ENCODE data around the gene IGSF21. TPM values are rescaled to one million over a fixed set of nuclear protein-coding genes. Genes with fewer than 3 reads are reported as not detected.

The IGSF21 gene
- total RNA-seq, 1 donor from 2014 or later, result 3.2 TPM

GRCh38 chr1:18100491-18101063, 7.0 kb upstream of the IGSF21 start:
- Histone ChIP-seq H3K4me1 (no peaks in the 10 kb centered on the region), H3K4me3 (no peak overlapping the region), H3K27me3 (no peaks in the 10 kb centered on the region), H3K36me3 (no peaks in the 10 kb centered on the region), H3K9me3 (no peaks in the 10 kb centered on the region), H3K27ac (no peak overlapping the region)
- no peak for TF ChIP-seq POLR2A (IDR thresholded peaks at IDR 0.05)
- TF ChIP-seq POLR2AphosphoS5 (IDR thresholded peaks at IDR 0.05; ENCODE audit: insufficient read depth in 1 of 2, low read depth in 1 of 2), result no peak
- TF ChIP-seq CTCF (IDR thresholded peaks at IDR 0.05), result peak; percentile 32 to 52 (median 45)
- no peak for DNase-seq (ENCODE audit: extremely low spot score in 2 of 2)
- intact Hi-C loops (cut with DNase I), result no loop called here

- Histone ChIP-seq H3K36me3 (no peaks in the 10 kb centered on the region), H3K4me1 (no peaks in the 10 kb centered on the region), H3K4me3 (no peak overlapping the region), H3K9me3 (no peaks in the 10 kb centered on the region), H3K27me3 (no peaks in the 10 kb centered on the region), H3K27ac (no peak overlapping the region)
- DNase-seq (ENCODE audit: extremely low spot score in 2 of 2), result no peak
- TF ChIP-seq POLR2A (IDR thresholded peaks at IDR 0.05) (no peak), POLR2AphosphoS5 (IDR thresholded peaks at IDR 0.05; ENCODE audit: insufficient read depth in 1 of 2, low read depth in 1 of 2) (no peak), CTCF (IDR thresholded peaks at IDR 0.05) (no peak)
- intact Hi-C loops (cut with DNase I), result no loop called here
Measured at GRCh38 chr1:18101508-18101907, 6.1 kb upstream of the IGSF21 start.

- H3K4me1 ChIP-seq, result peaks cover 16% of the 10 kb centered on the region
- TF ChIP-seq CTCF (IDR thresholded peaks at IDR 0.05) (no peak), POLR2AphosphoS5 (IDR thresholded peaks at IDR 0.05; ENCODE audit: insufficient read depth in 1 of 2, low read depth in 1 of 2) (no peak), POLR2A (IDR thresholded peaks at IDR 0.05) (no peak)
- H3K9me3 ChIP-seq, result no peaks in the 10 kb centered on the region
- no peak overlapping the region for H3K4me3 ChIP-seq
- no peak for DNase-seq (ENCODE audit: extremely low spot score in 2 of 2)
- no peak overlapping the region for H3K27ac ChIP-seq
- no peaks in the 10 kb centered on the region for H3K36me3 ChIP-seq
- peaks cover under 1% of the 10 kb centered on the region for H3K27me3 ChIP-seq
- intact Hi-C loops (cut with DNase I), result no loop called here
Measured at GRCh38 chr1:18103788-18104421, 3.7 kb upstream of the IGSF21 start.

- H3K9me3 ChIP-seq, result no peaks in the 10 kb centered on the region
- peaks cover 6% of the 10 kb centered on the region for H3K27me3 ChIP-seq
- intact Hi-C loops (cut with DNase I), result no loop called here
- no peak overlapping the region for H3K27ac ChIP-seq
- DNase-seq (ENCODE audit: extremely low spot score in 2 of 2), result no peak
- no peak overlapping the region for H3K4me3 ChIP-seq
- H3K36me3 ChIP-seq, result no peaks in the 10 kb centered on the region
- peaks cover 23% of the 10 kb centered on the region for H3K4me1 ChIP-seq
- no peak for TF ChIP-seq POLR2A (IDR thresholded peaks at IDR 0.05)
- TF ChIP-seq CTCF (IDR thresholded peaks at IDR 0.05), result no peak
- TF ChIP-seq POLR2AphosphoS5 (IDR thresholded peaks at IDR 0.05; ENCODE audit: insufficient read depth in 1 of 2, low read depth in 1 of 2), result no peak
Measured at GRCh38 chr1:18104546-18105100, 3.0 kb upstream of the IGSF21 start.

- TF ChIP-seq POLR2AphosphoS5 (IDR thresholded peaks at IDR 0.05; ENCODE audit: insufficient read depth in 1 of 2, low read depth in 1 of 2) (no peak), CTCF (IDR thresholded peaks at IDR 0.05) (no peak), POLR2A (IDR thresholded peaks at IDR 0.05) (no peak)
- no peak for DNase-seq (ENCODE audit: extremely low spot score in 2 of 2)
- no peak overlapping the region for H3K27ac ChIP-seq
- no peaks in the 10 kb centered on the region for H3K9me3 ChIP-seq
- H3K36me3 ChIP-seq, result no peaks in the 10 kb centered on the region
- peaks cover 29% of the 10 kb centered on the region for H3K4me1 ChIP-seq
- H3K4me3 ChIP-seq, result no peak overlapping the region
- H3K27me3 ChIP-seq, result peaks cover 8% of the 10 kb centered on the region
- intact Hi-C loops (cut with DNase I), result no loop called here
Measured at GRCh38 chr1:18105196-18105595, 2.4 kb upstream of the IGSF21 start.

All from vagina (tissue), 2 donors.